GM19467 (cell line): Measurements from ENCODE around the gene PDAP1.
"Not testable (repeated sequence)": the region's sequence is repeated elsewhere in the genome, so short reads cannot be mapped to it uniquely, and the experiment has no call there.

ENCODE experiments used
- ATAC-seq: cut with Tn5 transposase; IDR thresholded peaks from one replicate; pipeline ENCODE4 v1.9.1; 2021; ENCODE audit warnings: mild to moderate bottlenecking, moderate library complexity; ENCODE audit not compliant: unreplicated experiment

PDAP1 gene

GRCh38 chr7:99357701-99358490 lies 50.5 kb downstream of the PDAP1 start:
- ATAC-seq = no peak

GRCh38 chr7:99355098-99355497 lies 53.3 kb downstream of the PDAP1 start:
- no peak for ATAC-seq

GRCh38 chr7:99352247-99352646 lies 56.1 kb downstream of the PDAP1 start:
- ATAC-seq = no peak

GRCh38 chr7:99350641-99351040 lies 57.8 kb downstream of the PDAP1 start:
- ATAC-seq = not testable (repeated sequence)
